H1 (cell line): Measurements from ENCODE around the gene CDK15. TPM values are rescaled to one million over a fixed set of nuclear protein-coding genes. Genes with fewer than 3 reads are reported as not detected.

Experiments
- CTCF ChIA-PET: fragments of 300-600 bp; sonication (Branson Sonifier 250); formaldehyde crosslinking; loops from one replicate; lab custom pipeline; 2021; ENCODE audit not compliant: partially characterized antibody; lab: Charles Lee
- POLR2A ChIA-PET: fragments of 300-600 bp; sonication (Branson Sonifier 250); formaldehyde crosslinking; loops from one replicate; lab custom pipeline; 2021; ENCODE audit warnings: inconsistent platforms; ENCODE audit not compliant: partially characterized antibody; lab: Charles Lee
- DNase-seq, 2 experiments: peaks; one replicate each; pipeline versions ENCODE4 v3.0.0 to v3.0.0-alpha.2; 2010 to 2022; ENCODE audit warnings: low spot score in 2 of 2, low read depth in 1 of 2, mixed read lengths in 1 of 2
- FAIRE-seq: peaks from 2 replicates; lab custom pipeline; 2011; peaks lifted over from hg19 to GRCh38; lab: Jason Lieb, UNC
- H2AFZ ChIP-seq: 2 replicates; pipeline ENCODE4 v1.8.1; 2012; ENCODE audit warnings: low read length, inconsistent platforms
- H2AK5ac ChIP-seq: 2 replicates; pipeline ENCODE4 v1.6.1; 2013; ENCODE audit warnings: low read depth, low read length
- H2BK120ac ChIP-seq: replicated peaks from 2 replicates; pipeline ENCODE3; 2013; ENCODE audit warnings: low read depth, low read length, inconsistent platforms
- H2BK12ac ChIP-seq: 2 replicates; pipeline ENCODE4 v1.6.1; 2013; ENCODE audit warnings: low read depth, low read length
- H2BK15ac ChIP-seq: 2 replicates; pipeline ENCODE4 v1.6.1; 2013; ENCODE audit warnings: low read length
- H2BK20ac ChIP-seq: 2 replicates; pipeline ENCODE4 v1.6.1; 2013; ENCODE audit warnings: low read length
- H2BK5ac ChIP-seq: 2 replicates; pipeline ENCODE4 v1.6.1; 2013; ENCODE audit warnings: low read depth, low read length
- H3K14ac ChIP-seq: 2 replicates; pipeline ENCODE4 v1.6.1; 2013; ENCODE audit warnings: inconsistent platforms; ENCODE audit not compliant: insufficient read length
- H3K18ac ChIP-seq: 2 replicates; pipeline ENCODE4 v1.6.1; 2013; ENCODE audit warnings: low read length; ENCODE audit errors: extremely low read depth
- H3K23ac ChIP-seq: 2 replicates; pipeline ENCODE4 v1.6.1; 2013; ENCODE audit warnings: inconsistent platforms; ENCODE audit not compliant: insufficient read length
- H3K23me2 ChIP-seq: 2 replicates; pipeline ENCODE4 v1.6.1; 2013; ENCODE audit warnings: low read depth, low read length
- H3K27ac ChIP-seq: 2 replicates; pipeline ENCODE4 v1.6.1; 2011; ENCODE audit warnings: low read depth, low read length, inconsistent platforms
- H3K27me3 ChIP-seq, 4 experiments: replicated peaks in 1 of 4; 1 replicate in 1 of 4; 2 replicates in 3 of 4; pipeline versions ENCODE4 v1.6.1 to v1.8.1; 2011 to 2013; ENCODE audit warnings: low read length in 3 of 4, mild to moderate bottlenecking in 3 of 4, inconsistent platforms in 2 of 4, mixed read lengths in 2 of 4, moderate library complexity in 1 of 4; ENCODE audit not compliant: control insufficient read depth in 3 of 4, insufficient read depth in 3 of 4; ENCODE audit errors: extremely low read depth in 1 of 4
- H3K36me3 ChIP-seq, 4 experiments: 2 replicates each; pipeline versions ENCODE4 v1.6.1 to v1.8.1; 2011 to 2013; ENCODE audit warnings: mild to moderate bottlenecking in 4 of 4, low read length in 3 of 4, moderate library complexity in 2 of 4, control low read depth in 1 of 4, inconsistent platforms in 1 of 4; ENCODE audit not compliant: insufficient read depth in 4 of 4, control insufficient read depth in 2 of 4
- H3K4ac ChIP-seq: replicated peaks from 2 replicates; pipeline ENCODE3; 2013; ENCODE audit warnings: low read length, low read depth, mixed read lengths, inconsistent platforms; ENCODE audit not compliant: insufficient read length
- H3K4me1 ChIP-seq, 4 experiments: replicated peaks in 1 of 4; 1 replicate in 1 of 4; 2 replicates in 3 of 4; pipeline versions ENCODE4 v1.6.1 to v1.8.1; 2011 to 2013; ENCODE audit warnings: low read length in 3 of 4, inconsistent platforms in 2 of 4, mixed read lengths in 1 of 4; ENCODE audit not compliant: insufficient read depth in 4 of 4, control insufficient read depth in 3 of 4
- H3K4me2 ChIP-seq, 2 experiments: 2 replicates each; pipeline versions ENCODE4 v1.6.1 to v1.8.1; 2011 to 2013; ENCODE audit warnings: low read depth in 2 of 2, low read length in 2 of 2, control low read depth in 1 of 2, inconsistent platforms in 1 of 2, mild to moderate bottlenecking in 1 of 2; ENCODE audit not compliant: insufficient read depth in 1 of 2
- H3K4me3 ChIP-seq, 4 experiments: fragments of 200-600, 300-600 bp in 1 of 4; sonication (generic), shearing (Covaris generic), sonication (Bioruptor Twin) in 1 of 4; 2 replicates each; pipeline versions ENCODE4 v1.5.1 to v1.8.1; 2011 to 2016; ENCODE audit warnings: low read length in 4 of 4, low read depth in 3 of 4, control low read depth in 2 of 4, inconsistent platforms in 2 of 4, mild to moderate bottlenecking in 2 of 4, mixed read lengths in 1 of 4, moderate library complexity in 1 of 4; ENCODE audit not compliant: insufficient read depth in 2 of 4; ENCODE audit errors: extremely low read depth in 1 of 4
- H3K56ac ChIP-seq: replicated peaks from 2 replicates; pipeline ENCODE3; 2013; ENCODE audit warnings: low read depth, mild to moderate bottlenecking, mixed read lengths, low read length, inconsistent platforms; ENCODE audit not compliant: insufficient read length
- H3K79me1 ChIP-seq: 2 replicates; pipeline ENCODE4 v1.6.1; 2013; ENCODE audit warnings: low read depth, low read length, control low read depth
- H3K79me2 ChIP-seq, 2 experiments: 2 replicates each; pipeline versions ENCODE4 v1.6.1 to v1.8.1; 2012 to 2013; ENCODE audit warnings: low read length in 2 of 2, mild to moderate bottlenecking in 2 of 2, inconsistent platforms in 1 of 2; ENCODE audit not compliant: insufficient read depth in 2 of 2, control insufficient read depth in 1 of 2
- H3K9ac ChIP-seq, 4 experiments: replicated peaks in 1 of 4; 1 replicate in 1 of 4; 2 replicates in 3 of 4; pipeline versions ENCODE4 v1.6.1 to v1.8.1; 2011 to 2013; ENCODE audit warnings: low read depth in 3 of 4, low read length in 3 of 4, control low read depth in 2 of 4, mild to moderate bottlenecking in 2 of 4, moderate library complexity in 2 of 4, inconsistent platforms in 1 of 4; ENCODE audit errors: extremely low read depth in 1 of 4
- H3K9me3 ChIP-seq, 2 experiments: 2 replicates each; pipeline versions ENCODE4 v1.6.1 to v1.8.1; 2012 to 2013; ENCODE audit warnings: mild to moderate bottlenecking in 2 of 2, moderate library complexity in 2 of 2, control low read depth in 1 of 2, inconsistent platforms in 1 of 2, low read depth in 1 of 2, low read length in 1 of 2, mixed read lengths in 1 of 2; ENCODE audit not compliant: insufficient read depth in 2 of 2
- H4K20me1 ChIP-seq, 2 experiments: replicated peaks in 1 of 2; 2 replicates each; pipeline versions ENCODE3 to v1.8.1; 2011 to 2013; ENCODE audit warnings: inconsistent platforms in 2 of 2, low read length in 2 of 2, mild to moderate bottlenecking in 1 of 2; ENCODE audit not compliant: insufficient read depth in 2 of 2, control insufficient read depth in 1 of 2
- H4K5ac ChIP-seq: 2 replicates; pipeline ENCODE4 v1.6.1; 2013; ENCODE audit warnings: low read length, low read depth, mixed read lengths, inconsistent platforms; ENCODE audit not compliant: insufficient read length
- H4K8ac ChIP-seq: 2 replicates; pipeline ENCODE4 v1.8.0; 2013; ENCODE audit warnings: mild to moderate bottlenecking, moderate library complexity, low read length, inconsistent platforms; ENCODE audit not compliant: insufficient read depth; ENCODE audit errors: extremely low read depth
- H4K91ac ChIP-seq: replicated peaks from 2 replicates; pipeline ENCODE3; 2013; ENCODE audit warnings: low read length, mixed read lengths, inconsistent platforms; ENCODE audit not compliant: insufficient read length
- BRCA1 ChIP-seq: IDR thresholded peaks from 2 replicates; pipeline ENCODE4 v1.6.1; 2012; ENCODE audit warnings: low read depth, low read length, improper control_type of control experiment
- CBX5 ChIP-seq: fragments of 300-800, 300-1000 bp; sonication (generic); IDR thresholded peaks from 2 replicates; pipeline ENCODE4 v1.7.1; 2016; ENCODE audit warnings: antibody characterized with exemption, low read length, low read depth
- CTBP2 ChIP-seq: IDR thresholded peaks from 2 replicates; pipeline ENCODE4 v1.7.0; 2011; ENCODE audit warnings: borderline replicate concordance, mild to moderate bottlenecking, moderate library complexity, mixed read lengths, low read length; ENCODE audit not compliant: insufficient read depth, insufficient read length
- JUN ChIP-seq: IDR thresholded peaks from 2 replicates; pipeline ENCODE4 v1.6.1; 2011; ENCODE audit warnings: low read depth, mild to moderate bottlenecking, improper control_type of control experiment, low read length
- NANOG ChIP-seq: IDR thresholded peaks from 2 replicates; pipeline ENCODE4 v1.6.1; 2011; ENCODE audit warnings: low read length, low read depth, mild to moderate bottlenecking, inconsistent platforms; ENCODE audit not compliant: insufficient read depth, poor library complexity, severe bottlenecking
- POLR2AphosphoS5 ChIP-seq: IDR thresholded peaks from 2 replicates; pipeline ENCODE4 v1.6.1; 2011; ENCODE audit warnings: low read depth, low read length
- RAD21 ChIP-seq, 2 experiments: IDR thresholded peaks in 1 of 2; conservative IDR thresholded peaks in 1 of 2; 2 replicates each; pipeline ENCODE4 v1.6.1; 2011; ENCODE audit warnings: low read depth in 2 of 2, low read length in 2 of 2, improper control_type of control experiment in 1 of 2, inconsistent platforms in 1 of 2, mild to moderate bottlenecking in 1 of 2, moderate library complexity in 1 of 2
- SAP30 ChIP-seq: fragments of 300-600 bp; sonication (generic); IDR thresholded peaks from 2 replicates; pipeline ENCODE4 v1.7.1; 2012; ENCODE audit warnings: low read length, moderate library complexity, mild to moderate bottlenecking, inconsistent platforms; ENCODE audit not compliant: insufficient read depth, insufficient replicate concordance
- SP4 ChIP-seq: IDR thresholded peaks from 2 replicates; pipeline ENCODE4 v1.6.1; 2012; ENCODE audit warnings: low read length, inconsistent platforms
- WGBS, 2 experiments: shearing (Covaris generic) in 1 of 2; methylation state at CpG; one replicate each; pipeline versions ENCODE4 v1.1.6 to v1.1.7; 2013 to 2015; ENCODE audit warnings: low lambda C conversion rate in 2 of 2, mixed read lengths in 2 of 2, inconsistent platforms in 1 of 2, low coverage in 1 of 2, missing lambda C conversion rate in 1 of 2; ENCODE audit not compliant: insufficient replicate concordance in 2 of 2, insufficient coverage in 1 of 2, insufficient read length in 1 of 2; ENCODE audit errors: extremely low coverage in 1 of 2, missing lambda C conversion rate in 1 of 2; 5-methylcytosine and 5-hydroxymethylcytosine counted together
- polyA plus RNA-seq, 7 experiments: library from polyadenylated mRNA; depleted of rRNA in 3 of 7; stranded (reverse) in 5 of 7; unstranded in 2 of 7; fragments of >200 nt in 5 of 7; fragments of 200-250 nt in 2 of 7; gene quantifications; 1 replicate in 5 of 7; 2 replicates in 1 of 7; 4 replicates in 1 of 7; pipeline versions ENCODE4 v1.2.1 to v1.2.3, GENCODE V29; 2011 to 2013; ENCODE audit warnings: missing spikeins in 2 of 7, mixed read lengths in 2 of 7
- total RNA-seq: library from RNA; stranded (reverse); fragmentation: NEBNext Ultra II Directional; extraction: Animal tissue kit (Norgen Biotek cat#: 25700); gene quantifications from 2 replicates; pipeline ENCODE4 v1.2.1, GENCODE V29; 2021
- TF ChIP-seq, protein P1 (sequence below): IDR thresholded peaks from 2 replicates; pipeline ENCODE4 v1.6.1; 2012; ENCODE audit warnings: inconsistent platforms

The CDK15 gene
- total and polyA plus RNA-seq, 2 of the 8 experiments (the other 6 are each of a cell fraction or from before 2014, with no cell fraction given): 0.03 TPM; not detected in 1

DNA sequence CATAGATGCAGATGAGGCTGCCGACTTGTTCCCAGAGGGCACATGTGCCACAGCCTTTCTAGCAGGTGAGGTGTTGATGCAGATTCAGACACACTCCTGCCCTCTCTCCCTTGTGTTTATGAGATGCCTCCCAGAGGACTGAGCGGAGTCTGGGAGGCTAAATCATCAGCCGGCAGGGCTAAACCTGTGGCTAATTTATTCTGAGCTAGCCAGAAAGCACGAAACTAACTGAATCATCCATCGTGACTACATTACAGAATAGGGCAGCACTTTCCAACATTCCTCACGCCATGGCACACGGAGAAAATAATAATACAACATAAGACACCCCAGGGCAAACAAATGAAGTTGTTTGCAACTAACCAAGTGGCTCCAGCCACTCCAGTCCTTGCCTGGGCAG is 125.6 kb downstream of the CDK15 start:
- Histone ChIP-seq H3K36me3 (no peaks in the 10 kb centered on the region), H3K79me2 (no peaks in the 10 kb centered on the region), H4K8ac (0 out of 2 replicates have a peak overlapping the region, but pooled peaks have one; percentile 15), H3K4me2 (no peak overlapping the region), H2BK120ac (no peak overlapping the region), H2BK15ac (peak overlapping the region; percentile 93; the same call in 1 of the 2 replicates), H3K27me3 (no peaks in the 10 kb centered on the region), H3K4me3 (no peak overlapping the region), H4K5ac (no peak overlapping the region), H3K27ac (no peak overlapping the region), H3K9ac (no peak overlapping the region), H4K91ac (no peak overlapping the region), H2AFZ (no peak overlapping the region), H4K20me1 (no peaks in the 10 kb centered on the region), H3K9me3 (0 out of 4 replicates have a peak, but pooled peaks cover 0 to 4% of the 10 kb centered on the region in 2 experiments), H2AK5ac (no peak overlapping the region), H2BK5ac (no peak overlapping the region), H3K79me1 (no peaks in the 10 kb centered on the region), H2BK20ac (no peak overlapping the region), H2BK12ac (no peak overlapping the region), H3K56ac (no peak overlapping the region), H3K4ac (no peak overlapping the region), H3K18ac (no peak overlapping the region), H3K4me1 (peaks cover 0 to 14% (median 7%) of the 10 kb centered on the region in 4 experiments; a peak in 4 of 7 replicates), H3K14ac (no peak overlapping the region), H3K23ac (no peak overlapping the region), H3K23me2 (no peaks in the 10 kb centered on the region)
- no peak for TF ChIP-seq POLR2AphosphoS5
- no peak for TF ChIP-seq SP4
- TF ChIP-seq, protein P1, sequence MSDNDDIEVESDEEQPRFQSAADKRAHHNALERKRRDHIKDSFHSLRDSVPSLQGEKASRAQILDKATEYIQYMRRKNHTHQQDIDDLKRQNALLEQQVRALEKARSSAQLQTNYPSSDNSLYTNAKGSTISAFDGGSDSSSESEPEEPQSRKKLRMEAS: no peak
- TF ChIP-seq SAP30: no peak
- no peak for TF ChIP-seq RAD21 (IDR thresholded peaks at IDR 0.05 in 1 of 2, conservative IDR thresholded peaks at IDR 0.05 in 1 of 2; ENCODE audit: low read depth in 2 of 2, low read length in 2 of 2)
- no peak for TF ChIP-seq NANOG
- no peak for TF ChIP-seq BRCA1
- TF ChIP-seq CTBP2: no peak
- no peak for TF ChIP-seq CBX5
- TF ChIP-seq JUN: no peak
- POLR2A ChIA-PET: no interaction called here
- DNase-seq: no peak
- no peak for FAIRE-seq
- CTCF ChIA-PET: interaction anchor here (2.3 kb wide), 1 partner anchor 71 kb away, joined by 5 read pairs; no protein-coding TSS in a partner anchor
- 72% methylated on average over 7 of the region's 7 CpGs; no CpG with 5 or more reads in 1 of the 2 experiments for WGBS, 2 experiments
